HepG2 (cell line): ENCODE data around the gene PIP4K2B. TPM values are rescaled to one million over a fixed set of nuclear protein-coding genes. Genes with fewer than 3 reads are reported as not detected.

Experiments
- ARHGAP35 ChIP-seq: sonication (generic); formaldehyde crosslinking; IDR thresholded peaks from 2 replicates; pipeline ENCODE4 v1.9.0; 2022; ENCODE audit warnings: mild to moderate bottlenecking, inconsistent platforms, moderate library complexity, missing genetic modification reagents, borderline replicate concordance
- CBX1 ChIP-seq: IDR thresholded peaks from one replicate; pipeline ENCODE4 v1.6.1; 2016; ENCODE audit warnings: antibody characterized with exemption, low read depth
- ELF4 ChIP-seq: sonication (generic); formaldehyde crosslinking; IDR thresholded peaks from 2 replicates; pipeline ENCODE4 v1.5.0; 2020; ENCODE audit warnings: missing genetic modification reagents, mild to moderate bottlenecking, moderate library complexity, borderline replicate concordance
- NFYC ChIP-seq: IDR thresholded peaks from 2 replicates; pipeline ENCODE4 v1.6.1; 2016; ENCODE audit warnings: missing genetic modification reagents, missing compliant biosample characterization
- PAX8 ChIP-seq: sonication (generic); formaldehyde crosslinking; IDR thresholded peaks from 2 replicates; pipeline ENCODE4 v1.8.0; 2022; ENCODE audit warnings: mild to moderate bottlenecking, missing genetic modification reagents, borderline replicate concordance
- RXRA ChIP-seq: sonication (generic); formaldehyde crosslinking; IDR thresholded peaks from 2 replicates; pipeline ENCODE4 v1.5.1; 2020; ENCODE audit warnings: missing genetic modification reagents
- TAF1 ChIP-seq: sonication (generic); formaldehyde crosslinking; IDR thresholded peaks from 2 replicates; pipeline ENCODE4 v1.4.0; 2020; ENCODE audit warnings: missing genetic modification reagents
- ZBTB7A ChIP-seq: sonication (generic); formaldehyde crosslinking; IDR thresholded peaks from 2 replicates; pipeline ENCODE4 v1.8.0; 2022; ENCODE audit warnings: mild to moderate bottlenecking, missing genetic modification reagents
- ZNF230 ChIP-seq: sonication (generic); formaldehyde crosslinking; IDR thresholded peaks from 2 replicates; pipeline ENCODE4 v1.4.0; 2020; ENCODE audit warnings: mild to moderate bottlenecking, missing genetic modification reagents
- ZNF350 ChIP-seq: sonication (generic); formaldehyde crosslinking; IDR thresholded peaks from 2 replicates; pipeline ENCODE4 v1.4.0; 2020; ENCODE audit warnings: mild to moderate bottlenecking, low read depth, missing genetic modification reagents, borderline replicate concordance
- ZNF83 ChIP-seq: sonication (generic); formaldehyde crosslinking; IDR thresholded peaks from 2 replicates; pipeline ENCODE4 v1.4.0; 2020; ENCODE audit warnings: missing genetic modification reagents, mild to moderate bottlenecking, borderline replicate concordance
- ZSCAN29 ChIP-seq: sonication (generic); formaldehyde crosslinking; conservative IDR thresholded peaks from 2 replicates; pipeline ENCODE4 v1.4.0; 2020; ENCODE audit warnings: mild to moderate bottlenecking, missing genetic modification reagents
- polyA plus RNA-seq, 8 experiments: library from polyadenylated mRNA; depleted of rRNA in 3 of 8; stranded (reverse) in 7 of 8; unstranded in 1 of 8; fragments of >200 nt; fragmentation: Illumina TruSeq in 4 of 8; extraction: Trizol in 4 of 8; gene quantifications; 2 replicates each; pipeline versions ENCODE4 v1.2.1 to v1.2.3, GENCODE V29; 2011 to 2016; ENCODE audit warnings: low read depth in 4 of 8, missing spikeins in 1 of 8, mixed read lengths in 1 of 8; ENCODE audit not compliant: insufficient read depth in 1 of 8
- total RNA-seq, 5 experiments: library from RNA; depleted of rRNA; stranded (reverse); fragments of >200 nt; fragmentation: Illumina TruSeq; extraction: Trizol; gene quantifications; 2 replicates each; pipeline ENCODE4 v1.2.3, GENCODE V29; 2016; ENCODE audit warnings: low read depth in 1 of 5
- TF ChIP-seq, protein P1 (sequence below): sonication (generic); formaldehyde crosslinking; conservative IDR thresholded peaks from 2 replicates; pipeline ENCODE4 v1.8.1; 2023; ENCODE audit warnings: missing genetic modification reagents
- TF ChIP-seq, protein P2 (sequence below): sonication (generic); formaldehyde crosslinking; IDR thresholded peaks from 2 replicates; pipeline ENCODE4 v1.4.0; 2020; ENCODE audit warnings: missing genetic modification reagents
- TF ChIP-seq, protein P3 (sequence below), 2 experiments: fragments of 450-650 bp in 1 of 2; sonication (generic) in 1 of 2; formaldehyde crosslinking in 1 of 2; IDR thresholded peaks; 2 replicates each; pipeline versions ENCODE4 v1.6.1 to v1.8.0; 2016 to 2022; ENCODE audit warnings: antibody characterized with exemption in 1 of 2, mild to moderate bottlenecking in 1 of 2, missing genetic modification reagents in 1 of 2
- TF ChIP-seq, protein P4 (sequence below): sonication (generic); formaldehyde crosslinking; IDR thresholded peaks from 2 replicates; pipeline ENCODE4 v1.8.1; 2023; ENCODE audit warnings: mild to moderate bottlenecking, missing genetic modification reagents, borderline replicate concordance

PIP4K2B gene
- total and polyA plus RNA-seq, 2 of the 13 experiments (the other 11 are each of a cell fraction or from before 2014, with no cell fraction given) = 20.4 to 54.0 TPM

DNA sequence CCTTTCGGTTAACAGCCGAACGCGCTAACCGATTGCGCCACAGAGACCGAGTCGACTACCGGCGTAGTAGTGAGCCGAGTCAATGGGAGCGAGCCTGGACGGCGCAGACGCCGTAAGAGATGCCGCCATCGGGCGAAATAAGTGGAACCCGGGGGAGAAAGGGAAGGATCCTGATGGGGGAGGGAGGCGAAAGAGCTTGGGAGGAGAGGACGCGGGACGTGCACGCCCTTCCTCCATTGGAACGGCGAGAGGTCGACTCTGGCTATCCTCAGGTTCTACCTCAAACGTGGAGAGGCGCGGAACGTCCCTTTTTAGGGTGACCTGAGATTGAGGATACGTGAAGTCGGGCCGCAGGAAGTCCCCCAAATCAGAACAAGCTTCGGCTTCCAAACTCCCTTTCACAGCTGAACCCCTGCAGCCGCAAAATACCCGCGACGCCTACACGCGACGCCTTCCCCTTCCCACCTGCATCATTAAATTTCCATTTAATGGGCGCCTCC, 47.5 kb downstream of the PIP4K2B start (continued):
- TF ChIP-seq ARHGAP35 (CRISPR knock-in tag) (0 out of 2 replicates have a peak, but pooled peaks have one; percentile 23), PAX8 (CRISPR knock-in tag) (0 out of 2 replicates have a peak, but pooled peaks have one; percentile 2), ZSCAN29 (CRISPR knock-in tag) (no peak; the same call in none of the 2 replicates), ZBTB7A (peak; percentile 58; the same call in 1 of the 2 replicates), CBX1 (peak; percentile 69), ZNF230 (CRISPR knock-in tag) (peak; percentile 18; the same call in 1 of the 2 replicates), ELF4 (CRISPR knock-in tag) (no peak), RXRA (CRISPR knock-in tag) (peak; percentile 48; the same call in 1 of the 2 replicates), TAF1 (CRISPR knock-in tag) (no peak; the same call in 1 of the 2 replicates), ZNF350 (peak; percentile 84), ZNF83 (CRISPR knock-in tag) (no peak), NFYC (CRISPR knock-in tag) (peak; percentile 45; the same call in 1 of the 2 replicates)
- TF ChIP-seq, protein P1, sequence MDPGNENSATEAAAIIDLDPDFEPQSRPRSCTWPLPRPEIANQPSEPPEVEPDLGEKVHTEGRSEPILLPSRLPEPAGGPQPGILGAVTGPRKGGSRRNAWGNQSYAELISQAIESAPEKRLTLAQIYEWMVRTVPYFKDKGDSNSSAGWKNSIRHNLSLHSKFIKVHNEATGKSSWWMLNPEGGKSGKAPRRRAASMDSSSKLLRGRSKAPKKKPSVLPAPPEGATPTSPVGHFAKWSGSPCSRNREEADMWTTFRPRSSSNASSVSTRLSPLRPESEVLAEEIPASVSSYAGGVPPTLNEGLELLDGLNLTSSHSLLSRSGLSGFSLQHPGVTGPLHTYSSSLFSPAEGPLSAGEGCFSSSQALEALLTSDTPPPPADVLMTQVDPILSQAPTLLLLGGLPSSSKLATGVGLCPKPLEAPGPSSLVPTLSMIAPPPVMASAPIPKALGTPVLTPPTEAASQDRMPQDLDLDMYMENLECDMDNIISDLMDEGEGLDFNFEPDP = no peak
- TF ChIP-seq, protein P2, sequence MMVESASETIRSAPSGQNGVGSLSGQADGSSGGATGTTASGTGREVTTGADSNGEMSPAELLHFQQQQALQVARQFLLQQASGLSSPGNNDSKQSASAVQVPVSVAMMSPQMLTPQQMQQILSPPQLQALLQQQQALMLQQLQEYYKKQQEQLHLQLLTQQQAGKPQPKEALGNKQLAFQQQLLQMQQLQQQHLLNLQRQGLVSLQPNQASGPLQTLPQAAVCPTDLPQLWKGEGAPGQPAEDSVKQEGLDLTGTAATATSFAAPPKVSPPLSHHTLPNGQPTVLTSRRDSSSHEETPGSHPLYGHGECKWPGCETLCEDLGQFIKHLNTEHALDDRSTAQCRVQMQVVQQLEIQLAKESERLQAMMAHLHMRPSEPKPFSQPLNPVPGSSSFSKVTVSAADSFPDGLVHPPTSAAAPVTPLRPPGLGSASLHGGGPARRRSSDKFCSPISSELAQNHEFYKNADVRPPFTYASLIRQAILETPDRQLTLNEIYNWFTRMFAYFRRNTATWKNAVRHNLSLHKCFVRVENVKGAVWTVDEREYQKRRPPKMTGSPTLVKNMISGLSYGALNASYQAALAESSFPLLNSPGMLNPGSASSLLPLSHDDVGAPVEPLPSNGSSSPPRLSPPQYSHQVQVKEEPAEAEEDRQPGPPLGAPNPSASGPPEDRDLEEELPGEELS (CRISPR knock-in tag) = peak; percentile 36
- TF ChIP-seq, protein P3, sequence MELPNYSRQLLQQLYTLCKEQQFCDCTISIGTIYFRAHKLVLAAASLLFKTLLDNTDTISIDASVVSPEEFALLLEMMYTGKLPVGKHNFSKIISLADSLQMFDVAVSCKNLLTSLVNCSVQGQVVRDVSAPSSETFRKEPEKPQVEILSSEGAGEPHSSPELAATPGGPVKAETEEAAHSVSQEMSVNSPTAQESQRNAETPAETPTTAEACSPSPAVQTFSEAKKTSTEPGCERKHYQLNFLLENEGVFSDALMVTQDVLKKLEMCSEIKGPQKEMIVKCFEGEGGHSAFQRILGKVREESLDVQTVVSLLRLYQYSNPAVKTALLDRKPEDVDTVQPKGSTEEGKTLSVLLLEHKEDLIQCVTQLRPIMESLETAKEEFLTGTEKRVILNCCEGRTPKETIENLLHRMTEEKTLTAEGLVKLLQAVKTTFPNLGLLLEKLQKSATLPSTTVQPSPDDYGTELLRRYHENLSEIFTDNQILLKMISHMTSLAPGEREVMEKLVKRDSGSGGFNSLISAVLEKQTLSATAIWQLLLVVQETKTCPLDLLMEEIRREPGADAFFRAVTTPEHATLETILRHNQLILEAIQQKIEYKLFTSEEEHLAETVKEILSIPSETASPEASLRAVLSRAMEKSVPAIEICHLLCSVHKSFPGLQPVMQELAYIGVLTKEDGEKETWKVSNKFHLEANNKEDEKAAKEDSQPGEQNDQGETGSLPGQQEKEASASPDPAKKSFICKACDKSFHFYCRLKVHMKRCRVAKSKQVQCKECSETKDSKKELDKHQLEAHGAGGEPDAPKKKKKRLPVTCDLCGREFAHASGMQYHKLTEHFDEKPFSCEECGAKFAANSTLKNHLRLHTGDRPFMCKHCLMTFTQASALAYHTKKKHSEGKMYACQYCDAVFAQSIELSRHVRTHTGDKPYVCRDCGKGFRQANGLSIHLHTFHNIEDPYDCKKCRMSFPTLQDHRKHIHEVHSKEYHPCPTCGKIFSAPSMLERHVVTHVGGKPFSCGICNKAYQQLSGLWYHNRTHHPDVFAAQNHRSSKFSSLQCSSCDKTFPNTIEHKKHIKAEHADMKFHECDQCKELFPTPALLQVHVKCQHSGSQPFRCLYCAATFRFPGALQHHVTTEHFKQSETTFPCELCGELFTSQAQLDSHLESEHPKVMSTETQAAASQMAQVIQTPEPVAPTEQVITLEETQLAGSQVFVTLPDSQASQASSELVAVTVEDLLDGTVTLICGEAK (IDR thresholded peaks at IDR 0.05) = no peak
- TF ChIP-seq, protein P3 (CRISPR knock-in tag; IDR thresholded peaks at IDR 0.05) = no peak
- TF ChIP-seq, protein P4, sequence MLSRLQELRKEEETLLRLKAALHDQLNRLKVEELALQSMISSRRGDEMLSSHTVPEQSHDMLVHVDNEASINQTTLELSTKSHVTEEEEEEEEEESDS (CRISPR knock-in tag) = peak; percentile 49; the same call in 1 of the 2 replicates
